Adipocyte (in vitro differentiated cells): ENCODE measurements around the gene FSCN2.

Experiments
- DNase-seq: peaks from one replicate; pipeline ENCODE4 v3.0.0-alpha.2; 2015; ENCODE audit warnings: low read depth
- H3K27me3 ChIP-seq: replicated peaks from 2 replicates; pipeline ENCODE4 v1.7.0; 2013; ENCODE audit warnings: mild to moderate bottlenecking, low read length, moderate library complexity; ENCODE audit not compliant: control insufficient read depth, insufficient read depth
- H3K36me3 ChIP-seq: 2 replicates; pipeline ENCODE4 v1.7.0; 2013; ENCODE audit warnings: low read length, mild to moderate bottlenecking, moderate library complexity; ENCODE audit not compliant: control insufficient read depth, insufficient read depth, severe bottlenecking
- H3K4me1 ChIP-seq: 2 replicates; pipeline ENCODE4 v1.7.0; 2013; ENCODE audit warnings: mild to moderate bottlenecking, low read length, moderate library complexity; ENCODE audit not compliant: control insufficient read depth, insufficient read depth
- H3K4me3 ChIP-seq: 2 replicates; pipeline ENCODE4 v1.7.0; 2013; ENCODE audit warnings: mild to moderate bottlenecking, low read length, moderate library complexity
- H3K9ac ChIP-seq: 2 replicates; pipeline ENCODE4 v1.7.0; 2013; ENCODE audit warnings: mild to moderate bottlenecking, low read length, moderate library complexity
- H3K9me3 ChIP-seq: 2 replicates; pipeline ENCODE4 v1.7.0; 2013; ENCODE audit warnings: mild to moderate bottlenecking, low read length, moderate library complexity; ENCODE audit not compliant: control insufficient read depth

FSCN2 gene

GRCh38 chr17:81558941-81559806 lies 31.0 kb downstream of the FSCN2 start:
- no peak for DNase-seq
- Histone ChIP-seq H3K4me1 (peaks cover 34% of the 10 kb centered on the region), H3K27me3 (no peaks in the 10 kb centered on the region), H3K9ac (no peak overlapping the region), H3K36me3 (peaks cover 71% of the 10 kb centered on the region), H3K9me3 (no peaks in the 10 kb centered on the region), H3K4me3 (no peak overlapping the region)

DNA sequence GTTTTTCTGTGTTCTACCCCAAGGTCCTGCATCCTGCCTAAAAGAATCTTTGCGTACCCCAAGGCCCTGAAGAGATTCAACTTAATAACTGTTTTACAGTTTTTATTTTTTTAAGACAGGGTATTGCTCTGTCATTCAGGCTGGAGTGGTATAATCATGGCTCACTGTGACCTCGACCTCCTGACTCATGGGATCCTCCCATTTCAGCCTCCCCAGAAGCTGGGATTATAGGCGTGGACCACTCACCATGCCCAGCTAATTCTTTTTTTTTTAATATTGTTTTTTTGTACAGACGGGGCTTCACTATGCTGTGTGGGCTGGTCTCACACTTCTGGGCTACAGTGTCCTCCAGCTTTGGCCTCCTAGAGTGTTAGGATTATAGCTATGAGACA lies 33.3 kb downstream of the FSCN2 start:
- Histone ChIP-seq H3K9ac (peak overlapping the region; percentile 35), H3K27me3 (no peaks in the 10 kb centered on the region), H3K9me3 (no peaks in the 10 kb centered on the region), H3K4me3 (no peak overlapping the region), H3K4me1 (peaks cover 47% of the 10 kb centered on the region), H3K36me3 (peaks cover 84% of the 10 kb centered on the region)
- DNase-seq: peak; percentile 19

GRCh38 chr17:81563861-81564586 lies 35.8 kb downstream of the FSCN2 start:
- Histone ChIP-seq H3K9ac (peak overlapping the region; percentile 52), H3K36me3 (peaks cover 70% of the 10 kb centered on the region), H3K4me1 (peaks cover 64% of the 10 kb centered on the region), H3K9me3 (no peaks in the 10 kb centered on the region), H3K4me3 (no peak overlapping the region), H3K27me3 (no peaks in the 10 kb centered on the region)
- peak; percentile 88 for DNase-seq

GRCh38 chr17:81564778-81565177 lies 36.6 kb downstream of the FSCN2 start:
- Histone ChIP-seq H3K4me1 (peaks cover 64% of the 10 kb centered on the region), H3K4me3 (no peak overlapping the region), H3K36me3 (peaks cover 70% of the 10 kb centered on the region), H3K27me3 (no peaks in the 10 kb centered on the region), H3K9ac (peak overlapping the region; percentile 52), H3K9me3 (no peaks in the 10 kb centered on the region)
- DNase-seq: no peak

DNA sequence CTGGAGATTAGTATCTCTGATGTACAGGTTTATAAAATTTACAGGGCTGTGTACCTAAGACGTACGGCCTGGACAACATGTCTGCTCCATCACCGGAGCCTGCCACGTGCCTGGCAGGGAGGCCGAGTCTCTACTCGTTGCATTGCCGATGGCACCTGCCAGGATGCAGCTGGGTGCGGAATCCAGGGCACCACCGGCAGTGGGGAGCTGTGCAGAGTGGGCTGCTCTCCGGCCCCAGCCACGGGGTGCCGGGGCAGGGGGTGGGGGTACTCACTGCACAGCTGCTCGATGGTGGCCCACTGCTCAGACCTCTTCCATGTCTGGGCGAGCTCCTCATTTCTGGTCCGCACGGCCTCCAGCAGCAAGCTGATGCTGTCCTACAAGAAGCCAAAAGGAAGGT lies 37.1 kb downstream of the FSCN2 start:
- Histone ChIP-seq H3K27me3 (no peaks in the 10 kb centered on the region), H3K9ac (peak overlapping the region; percentile 52), H3K4me1 (peaks cover 64% of the 10 kb centered on the region), H3K36me3 (peaks cover 70% of the 10 kb centered on the region), H3K9me3 (no peaks in the 10 kb centered on the region), H3K4me3 (no peak overlapping the region)
- DNase-seq: no peak

DNA sequence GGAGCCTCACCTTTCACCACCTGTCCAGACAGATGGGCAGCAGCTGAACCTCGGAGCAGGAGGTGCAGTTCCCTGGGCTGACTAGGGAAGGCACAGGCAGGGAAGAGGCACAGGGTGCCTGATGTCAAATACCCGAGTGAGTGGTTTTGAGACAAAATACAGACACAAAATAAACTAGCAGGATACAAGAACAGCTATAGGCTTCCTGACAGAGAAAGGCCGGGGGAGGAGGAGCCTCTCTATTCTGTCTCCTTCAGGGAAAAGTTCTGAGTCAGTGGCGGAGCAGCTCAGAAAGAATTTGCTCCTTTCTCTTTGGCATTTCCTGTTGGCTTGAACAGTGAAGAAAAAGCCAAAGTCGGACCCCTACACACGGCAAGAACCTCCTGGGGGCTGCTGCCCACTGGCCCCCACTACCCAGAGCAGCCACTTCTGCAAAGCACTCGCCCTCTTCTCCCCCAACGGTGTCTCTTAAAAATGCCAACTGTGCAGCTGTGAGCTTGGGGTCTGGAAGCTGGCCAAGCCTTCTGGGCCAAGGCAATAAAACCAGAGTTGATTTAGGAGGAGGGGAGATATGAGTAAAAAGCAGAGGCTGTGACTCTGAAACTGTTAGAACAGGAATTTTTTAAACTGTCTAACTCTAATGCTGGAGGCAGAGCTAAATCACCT lies 38.4 kb downstream of the FSCN2 start:
- Histone ChIP-seq H3K27me3 (no peaks in the 10 kb centered on the region), H3K4me3 (peak overlapping the region; percentile 57), H3K36me3 (peaks cover 72% of the 10 kb centered on the region), H3K9me3 (no peaks in the 10 kb centered on the region), H3K4me1 (peaks cover 58% of the 10 kb centered on the region), H3K9ac (peak overlapping the region; percentile 72)
- DNase-seq: peak; percentile 95

DNA sequence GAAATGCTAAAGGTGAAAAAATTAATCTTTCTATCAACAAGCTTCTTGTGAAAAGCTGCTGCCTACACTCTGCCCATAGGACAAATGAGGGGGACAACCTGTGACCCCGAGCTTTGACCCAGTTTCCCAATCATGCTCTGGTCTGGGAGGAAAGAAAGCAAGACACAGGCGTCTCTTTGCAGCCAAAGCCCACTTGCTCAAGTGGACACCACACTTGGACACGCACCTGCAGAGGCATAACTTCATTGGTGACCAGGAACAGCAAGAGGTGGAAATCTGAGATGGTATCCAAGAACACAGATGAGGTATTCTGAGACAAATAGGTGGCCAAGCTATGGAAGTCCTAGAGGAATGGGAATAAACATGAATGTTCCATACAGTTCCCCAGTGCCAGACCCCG lies 39.0 kb downstream of the FSCN2 start:
- no peak for DNase-seq
- Histone ChIP-seq H3K27me3 (no peaks in the 10 kb centered on the region), H3K4me3 (peak overlapping the region; percentile 57), H3K4me1 (peaks cover 54% of the 10 kb centered on the region), H3K9me3 (no peaks in the 10 kb centered on the region), H3K36me3 (peaks cover 69% of the 10 kb centered on the region), H3K9ac (peak overlapping the region; percentile 72)

- no peak for DNase-seq
- no peaks in the 10 kb centered on the region for H3K9me3 ChIP-seq
- no peaks in the 10 kb centered on the region for H3K27me3 ChIP-seq
- peaks cover 51% of the 10 kb centered on the region for H3K4me1 ChIP-seq
- H3K4me3 ChIP-seq: no peak overlapping the region
- no peak overlapping the region for H3K9ac ChIP-seq
- peaks cover 71% of the 10 kb centered on the region for H3K36me3 ChIP-seq
Measured at GRCh38 chr17:81568416-81568815, 40.2 kb downstream of the FSCN2 start.

DNA sequence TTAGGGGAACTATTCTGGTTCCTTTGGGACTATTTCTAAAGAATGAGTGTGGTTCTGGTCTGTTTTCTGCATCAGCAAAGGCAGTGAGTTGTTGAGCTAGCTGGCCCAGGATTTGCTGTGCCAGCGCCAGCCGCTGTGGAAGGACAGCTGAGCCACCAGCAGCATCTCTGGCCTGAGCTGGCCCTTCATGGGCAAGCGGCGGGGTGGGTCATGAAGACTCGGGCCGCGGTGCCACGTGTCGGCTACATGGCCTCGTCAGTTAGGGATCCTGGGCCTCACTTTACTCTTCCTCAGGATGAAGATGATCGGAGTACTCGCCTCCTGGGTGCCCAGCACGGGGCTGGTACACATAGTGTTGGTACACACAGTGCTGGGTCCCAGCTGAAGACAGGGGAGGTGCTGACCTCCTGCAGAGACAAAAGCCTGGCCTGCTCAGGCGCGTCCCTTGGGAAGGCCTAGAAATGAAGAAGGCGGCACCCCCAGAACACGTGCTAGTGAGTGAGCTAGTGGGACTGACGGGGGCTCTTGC lies 41.9 kb downstream of the FSCN2 start:
- Histone ChIP-seq H3K4me3 (no peak overlapping the region), H3K4me1 (peaks cover 34% of the 10 kb centered on the region), H3K9ac (no peak overlapping the region), H3K36me3 (peaks cover 77% of the 10 kb centered on the region), H3K9me3 (no peaks in the 10 kb centered on the region), H3K27me3 (no peaks in the 10 kb centered on the region)
- DNase-seq: no peak

GRCh38 chr17:81570964-81571363 lies 42.8 kb downstream of the FSCN2 start:
- Histone ChIP-seq H3K4me3 (no peak overlapping the region), H3K9me3 (no peaks in the 10 kb centered on the region), H3K27me3 (no peaks in the 10 kb centered on the region), H3K9ac (no peak overlapping the region), H3K36me3 (peaks cover 72% of the 10 kb centered on the region), H3K4me1 (peaks cover 31% of the 10 kb centered on the region)
- no peak for DNase-seq
